VCaP (cell line): ENCODE data around the gene GAPVD1.
"Not testable (repeated sequence)": the region's sequence is repeated elsewhere in the genome, so short reads cannot be mapped to it uniquely, and the experiment has no call there.

Experiments
- H3K27ac ChIP-seq: fragments of 450-650 bp; 2 replicates; pipeline ENCODE4 v1.5.1; 2017
- CTCF ChIP-seq: fragments of 450-650 bp; conservative IDR thresholded peaks from 2 replicates; pipeline ENCODE4 v1.5.1; 2017; ENCODE audit warnings: mild to moderate bottlenecking, moderate library complexity

Gene GAPVD1

GRCh38 chr9:125258832-125259534 is 2.6 kb upstream of the GAPVD1 start:
- TF ChIP-seq CTCF = no peak
- H3K27ac ChIP-seq = peak overlapping the region; percentile 9; the same call in 1 of the 2 replicates

- H3K27ac ChIP-seq = peak overlapping the region; percentile 88
- no peak for TF ChIP-seq CTCF
Observed at GRCh38 chr9:125260561-125260960, 1.1 kb upstream of the GAPVD1 start.

- H3K27ac ChIP-seq = peak overlapping the region; percentile 88
- TF ChIP-seq CTCF = no peak
Observed at GRCh38 chr9:125262294-125262991, 817 bp downstream of the GAPVD1 start.

GRCh38 chr9:125264068-125264467 is 2.4 kb downstream of the GAPVD1 start:
- not testable (repeated sequence) for H3K27ac ChIP-seq

GRCh38 chr9:125268394-125269013 is 6.9 kb downstream of the GAPVD1 start:
- no peak overlapping the region for H3K27ac ChIP-seq
- no peak for TF ChIP-seq CTCF

- no peak for TF ChIP-seq CTCF
- H3K27ac ChIP-seq = no peak overlapping the region
Observed at GRCh38 chr9:125269014-125269397, 7.4 kb downstream of the GAPVD1 start.

- H3K27ac ChIP-seq = peak overlapping the region; percentile 64
- TF ChIP-seq CTCF = no peak
Observed at GRCh38 chr9:125271081-125271480, 9.5 kb downstream of the GAPVD1 start.
